Endothelial cell of umbilical vein (primary cell): ENCODE measurements around the gene GNE. TPM values are rescaled to one million over a fixed set of nuclear protein-coding genes. Genes with fewer than 3 reads are reported as not detected.
"Not testable (repeated sequence)": the region's sequence is repeated elsewhere in the genome, so short reads cannot be mapped to it uniquely, and the experiment has no call there.

Source experiments
- BruUV-seq: library from RNA; stranded (reverse); fragments of 400-500 nt; replicated peaks from 2 replicates; lab custom pipeline; 2021; lab: Mats Ljungman, UMichigan
- CTCF ChIA-PET: fragments of 300-600, 350-600 bp; sonication (Branson Sonifier 250); formaldehyde crosslinking; loops from one replicate; lab custom pipeline; 2021; ENCODE audit warnings: antibody characterized with exemption, inconsistent platforms; lab: Charles Lee
- POLR2A ChIA-PET: fragments of 300-600, 350-600 bp; sonication (Branson Sonifier 250); formaldehyde crosslinking; loops from one replicate; lab custom pipeline; 2021; ENCODE audit warnings: antibody characterized with exemption, inconsistent platforms; lab: Charles Lee
- DNase-seq: peaks from one replicate; pipeline ENCODE4 v3.0.0-alpha.2; 2011; ENCODE audit warnings: low read depth, low spot score
- FAIRE-seq: peaks from 2 replicates; lab custom pipeline; 2011; peaks lifted over from hg19 to GRCh38; lab: Jason Lieb, UNC
- H2AFZ ChIP-seq: 2 replicates; pipeline ENCODE4 v1.6.0; 2012; ENCODE audit warnings: low read depth, low read length, control low read depth, inconsistent platforms
- H3K27ac ChIP-seq: 2 replicates; pipeline ENCODE4 v1.5.1; 2011; ENCODE audit warnings: low read depth, mild to moderate bottlenecking, control low read depth, low read length, moderate library complexity; ENCODE audit not compliant: insufficient read depth
- H3K27me3 ChIP-seq, 2 experiments: 2 replicates each; pipeline versions ENCODE4 v1.6.0 to v1.6.1; 2011; ENCODE audit warnings: low read length in 2 of 2, mixed read lengths in 1 of 2; ENCODE audit not compliant: control insufficient read depth in 2 of 2, insufficient read depth in 2 of 2
- H3K36me3 ChIP-seq, 2 experiments: 2 replicates in 1 of 2; 3 replicates in 1 of 2; pipeline ENCODE4 v1.5.1; 2011; ENCODE audit warnings: low read length in 2 of 2, mild to moderate bottlenecking in 1 of 2, moderate library complexity in 1 of 2; ENCODE audit not compliant: control insufficient read depth in 2 of 2, insufficient read depth in 2 of 2; ENCODE audit errors: extremely low read depth in 1 of 2
- H3K4me1 ChIP-seq: 3 replicates; pipeline ENCODE4 v1.5.1; 2011; ENCODE audit warnings: mild to moderate bottlenecking, low read length; ENCODE audit not compliant: control insufficient read depth, insufficient read depth; ENCODE audit errors: extremely low read depth
- H3K4me2 ChIP-seq: 2 replicates; pipeline ENCODE4 v1.6.1; 2011; ENCODE audit warnings: low read length, control low read depth, mixed read lengths; ENCODE audit not compliant: insufficient read depth
- H3K4me3 ChIP-seq, 3 experiments: fragments of 200-600 bp in 1 of 3; sonication (generic), shearing (Covaris generic) in 1 of 3; replicated peaks in 1 of 3; 2 replicates each; pipeline ENCODE4 v1.5.1; 2011 to 2016; ENCODE audit warnings: control low read depth in 3 of 3, low read length in 3 of 3, mild to moderate bottlenecking in 2 of 3, inconsistent platforms in 1 of 3, low read depth in 1 of 3, moderate library complexity in 1 of 3; ENCODE audit not compliant: insufficient read depth in 1 of 3
- H3K79me2 ChIP-seq: 2 replicates; pipeline ENCODE4 v1.6.0; 2012; ENCODE audit warnings: low read length, inconsistent platforms; ENCODE audit not compliant: control insufficient read depth, insufficient read depth
- H3K9ac ChIP-seq: replicated peaks from 2 replicates; pipeline ENCODE3; 2011; ENCODE audit warnings: low read length, control low read depth; ENCODE audit not compliant: insufficient read depth; ENCODE audit errors: extremely low read depth
- H3K9me1 ChIP-seq: replicated peaks from 3 replicates; pipeline ENCODE4 v1.6.0; 2011; ENCODE audit warnings: mild to moderate bottlenecking, low read length; ENCODE audit not compliant: control insufficient read depth, insufficient read depth; ENCODE audit errors: extremely low read depth
- H3K9me3 ChIP-seq: replicated peaks from 2 replicates; pipeline ENCODE4 v1.5.1; 2012; ENCODE audit warnings: low read length, inconsistent platforms; ENCODE audit not compliant: control insufficient read depth, insufficient read depth
- H4K20me1 ChIP-seq: replicated peaks from 2 replicates; pipeline ENCODE3; 2011; ENCODE audit warnings: mild to moderate bottlenecking, low read length; ENCODE audit not compliant: control insufficient read depth, insufficient read depth; ENCODE audit errors: extremely low read depth
- EZH2 ChIP-seq: IDR thresholded peaks from 2 replicates; pipeline ENCODE4 v1.6.1; 2012; ENCODE audit warnings: borderline replicate concordance, low read depth, mild to moderate bottlenecking, moderate library complexity, low read length, inconsistent platforms; ENCODE audit not compliant: severe bottlenecking
- FOS ChIP-seq: IDR thresholded peaks from 2 replicates; pipeline ENCODE4 v1.6.1; 2011; ENCODE audit warnings: mild to moderate bottlenecking, low read length, moderate library complexity, borderline replicate concordance; ENCODE audit not compliant: insufficient read depth
- GATA2 ChIP-seq: IDR thresholded peaks from 2 replicates; pipeline ENCODE4 v1.7.0; 2011; ENCODE audit warnings: low read depth, mild to moderate bottlenecking, moderate library complexity, mixed read lengths, low read length; ENCODE audit not compliant: insufficient read length, insufficient read depth
- JUN ChIP-seq: IDR thresholded peaks from 2 replicates; pipeline ENCODE4 v1.6.1; 2011; ENCODE audit warnings: borderline replicate concordance, low read depth; ENCODE audit not compliant: insufficient read length, insufficient read depth
- MYC ChIP-seq: IDR thresholded peaks from one replicate; pipeline ENCODE4 v1.6.1; 2011; ENCODE audit warnings: mild to moderate bottlenecking, low read depth, low read length
- POLR2A ChIP-seq: IDR thresholded peaks from 2 replicates; pipeline ENCODE4 v1.6.1; 2012; ENCODE audit warnings: low read depth, mild to moderate bottlenecking, control low read depth, low read length
- POLR2AphosphoS5 ChIP-seq: IDR thresholded peaks from 2 replicates; pipeline ENCODE4 v1.6.1; 2012; ENCODE audit warnings: low read depth, mild to moderate bottlenecking, control low read depth, low read length, moderate library complexity; ENCODE audit not compliant: insufficient read depth
- dilution Hi-C: fragments of 300-500 bp; cut with MboI; formaldehyde crosslinking; loops from one replicate; pipeline ENCODE4 v1.15.0; 2019; ENCODE audit warnings: low sequenced_read_pairs; ENCODE audit not compliant: extremely low pct_ligation_motif_present
- intact Hi-C: fragments of 100-400 bp; cut with micrococcal nuclease; formaldehyde crosslinking; loops from one replicate; pipeline ENCODE4 v1.10.0; 2022
- polyA plus RNA-seq, 4 experiments: library from polyadenylated mRNA; depleted of rRNA in 3 of 4; stranded (reverse) in 3 of 4; unstranded in 1 of 4; fragments of >200 nt; gene quantifications; 2 replicates each; pipeline versions ENCODE4 v1.2.1 to v1.2.3, GENCODE V29; 2011 to 2012; ENCODE audit warnings: missing spikeins in 1 of 4
- total RNA-seq: library from RNA; stranded (reverse); gene quantifications from 2 replicates; pipeline ENCODE4 v1.2.3, GENCODE V29; 2021
- TF ChIP-seq, protein P1 (sequence below), 2 donors: IDR thresholded peaks; 1 replicate in 1 of 2; 2 replicates in 1 of 2; pipeline ENCODE4 v1.5.1; 2011; ENCODE audit warnings: low read length in 2 of 2, mild to moderate bottlenecking in 2 of 2, moderate library complexity in 2 of 2, control low read depth in 1 of 2, inconsistent platforms in 1 of 2, low read depth in 1 of 2; ENCODE audit not compliant: insufficient read depth in 1 of 2; ENCODE audit errors: extremely low read depth in 1 of 2
- TF ChIP-seq, protein P2 (sequence below): IDR thresholded peaks from 2 replicates; pipeline ENCODE4 v1.6.1; 2011; ENCODE audit not compliant: insufficient read depth, insufficient read length

The GNE gene
- total and polyA plus RNA-seq, 2 donors (not counting 3 experiments of a cell fraction or from before 2014, with no cell fraction given), result 8.5 to 11.4 TPM

DNA sequence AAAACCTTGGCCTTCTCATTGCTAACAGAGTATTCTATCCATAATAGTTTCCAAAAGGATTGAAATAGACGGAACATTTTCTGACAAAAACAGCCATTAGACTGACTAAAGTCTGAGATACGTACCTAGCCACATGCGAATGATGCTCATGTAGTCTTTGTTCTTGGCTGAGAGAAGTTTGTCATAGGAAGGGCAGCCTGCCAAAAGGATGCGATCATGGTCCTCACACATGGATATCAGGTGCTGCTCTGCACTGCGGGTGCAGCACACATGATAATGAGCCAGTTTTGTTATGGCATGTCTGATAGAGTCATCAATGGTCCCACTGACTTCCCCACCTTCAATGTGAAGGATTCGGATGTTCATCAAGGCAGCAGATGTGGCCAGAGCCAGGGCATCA, 12.3 kb downstream of the GNE start:
- Histone ChIP-seq H3K9me3 (no peaks in the 10 kb centered on the region), H3K4me2 (no peak overlapping the region), H3K27me3 (no peaks in the 10 kb centered on the region), H3K4me3 (no peak overlapping the region), H3K36me3 (peaks cover 6 to 7% of the 10 kb centered on the region in 2 experiments), H3K9me1 (no peaks in the 10 kb centered on the region), H2AFZ (no peak overlapping the region), H3K27ac (no peak overlapping the region), H3K79me2 (peaks cover 9% of the 10 kb centered on the region), H4K20me1 (no peaks in the 10 kb centered on the region), H3K9ac (no peak overlapping the region), H3K4me1 (no peaks in the 10 kb centered on the region)
- TF ChIP-seq POLR2AphosphoS5 (no peak), POLR2A (no peak), MYC (no peak), EZH2 (no peak), FOS (no peak), GATA2 (no peak), JUN (no peak)
- TF ChIP-seq, protein P1, sequence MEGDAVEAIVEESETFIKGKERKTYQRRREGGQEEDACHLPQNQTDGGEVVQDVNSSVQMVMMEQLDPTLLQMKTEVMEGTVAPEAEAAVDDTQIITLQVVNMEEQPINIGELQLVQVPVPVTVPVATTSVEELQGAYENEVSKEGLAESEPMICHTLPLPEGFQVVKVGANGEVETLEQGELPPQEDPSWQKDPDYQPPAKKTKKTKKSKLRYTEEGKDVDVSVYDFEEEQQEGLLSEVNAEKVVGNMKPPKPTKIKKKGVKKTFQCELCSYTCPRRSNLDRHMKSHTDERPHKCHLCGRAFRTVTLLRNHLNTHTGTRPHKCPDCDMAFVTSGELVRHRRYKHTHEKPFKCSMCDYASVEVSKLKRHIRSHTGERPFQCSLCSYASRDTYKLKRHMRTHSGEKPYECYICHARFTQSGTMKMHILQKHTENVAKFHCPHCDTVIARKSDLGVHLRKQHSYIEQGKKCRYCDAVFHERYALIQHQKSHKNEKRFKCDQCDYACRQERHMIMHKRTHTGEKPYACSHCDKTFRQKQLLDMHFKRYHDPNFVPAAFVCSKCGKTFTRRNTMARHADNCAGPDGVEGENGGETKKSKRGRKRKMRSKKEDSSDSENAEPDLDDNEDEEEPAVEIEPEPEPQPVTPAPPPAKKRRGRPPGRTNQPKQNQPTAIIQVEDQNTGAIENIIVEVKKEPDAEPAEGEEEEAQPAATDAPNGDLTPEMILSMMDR (IDR thresholded peaks at IDR 0.05; ENCODE audit: extremely low read depth in 1 of 2, insufficient read depth in 1 of 2, low read depth in 1 of 2, low read length in 2 of 2), result no peak
- TF ChIP-seq, protein P2, sequence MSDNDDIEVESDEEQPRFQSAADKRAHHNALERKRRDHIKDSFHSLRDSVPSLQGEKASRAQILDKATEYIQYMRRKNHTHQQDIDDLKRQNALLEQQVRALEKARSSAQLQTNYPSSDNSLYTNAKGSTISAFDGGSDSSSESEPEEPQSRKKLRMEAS, result no peak
- FAIRE-seq, result no peak
- ChIA-PET POLR2A (no interaction called here), CTCF (interaction anchor here (12.8 kb wide), 1 partner anchor 82 kb away, joined by 184 read pairs; no protein-coding TSS in a partner anchor)
- no peak for DNase-seq
- BruUV-seq, result no TSS peak
- dilution Hi-C loops, result no loop called here
- intact Hi-C loops, result no loop called here

DNA sequence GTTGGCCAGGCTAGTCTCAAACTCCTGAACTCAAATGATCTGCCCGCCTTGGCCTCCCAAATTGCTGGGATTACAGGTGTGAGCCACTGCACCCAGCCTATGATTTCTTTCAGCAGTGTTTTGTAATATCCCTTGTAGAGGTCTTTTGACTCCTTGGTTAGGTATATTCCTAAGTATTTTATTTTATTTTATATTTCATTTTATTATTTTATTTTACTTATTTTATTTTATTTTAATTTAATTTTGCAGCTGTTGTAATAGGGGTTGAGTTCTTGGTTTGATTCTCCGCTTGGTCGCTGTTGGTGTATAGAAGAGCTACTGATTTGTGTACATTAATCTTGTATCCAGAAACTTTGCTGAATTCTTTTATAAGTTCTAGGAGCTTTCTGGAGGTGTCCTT, 18.6 kb downstream of the GNE start:
- intact Hi-C loops, POLR2A ChIA-PET, H2AFZ ChIP-seq, H3K9me1 ChIP-seq, H4K20me1 ChIP-seq, dilution Hi-C loops, H3K4me3 ChIP-seq, FAIRE-seq, H3K9me3 ChIP-seq, H3K36me3 ChIP-seq, H3K4me1 ChIP-seq, H3K79me2 ChIP-seq, H3K9ac ChIP-seq, H3K27ac ChIP-seq, H3K27me3 ChIP-seq, BruUV-seq, DNase-seq, H3K4me2 ChIP-seq: not testable (repeated sequence)
- CTCF ChIA-PET, result interaction anchor here (1.4 kb wide), 1 partner anchor 89 kb away, joined by 3 read pairs; no protein-coding TSS in a partner anchor

GRCh38 chr9:36239205-36239604, 19.0 kb downstream of the GNE start:
- DNase-seq, FAIRE-seq, H3K79me2 ChIP-seq, intact Hi-C loops, H3K27ac ChIP-seq, H3K36me3 ChIP-seq, H3K27me3 ChIP-seq, CTCF ChIA-PET, POLR2A ChIA-PET, H3K9me1 ChIP-seq, dilution Hi-C loops, H2AFZ ChIP-seq, H3K4me2 ChIP-seq, BruUV-seq, H3K4me1 ChIP-seq, H3K9ac ChIP-seq, H4K20me1 ChIP-seq, H3K4me3 ChIP-seq, H3K9me3 ChIP-seq: not testable (repeated sequence)
